Measurements from ENCODE around the gene COL5A1. TPM values are rescaled to one million over a fixed set of nuclear protein-coding genes. Genes with fewer than 3 reads are reported as not detected.
A peak's percentile ranks its signal among the peaks of the same experiment; 100 is the strongest.

COL5A1 gene
- total RNA-seq, 4 donors from 2014 or later, result 1.6 to 2.8 (median 2.3) TPM

GRCh38 chr9:134594078-134594941, 47.3 kb upstream of the COL5A1 start:
- Histone ChIP-seq H3K36me3 (no peaks in the 10 kb centered on the region), H3K4me3 (no peak overlapping the region), H3K27ac (no peak overlapping the region), H3K27me3 (peaks cover 1 to 6% (median 6%) of the 10 kb centered on the region in 3 donors), H3K9me3 (no peaks in the 10 kb centered on the region), H3K4me1 (no peaks in the 10 kb centered on the region)
- DNase-seq, result no peak
- no peak for ATAC-seq
- intact Hi-C loops (cut with DNase I; ENCODE audit: low total_unique reads) (no loop called here), in situ Hi-C loops (cut with MboI; ENCODE audit: low sequenced_read_pairs in 4 of 4) (no loop called here)
- TF ChIP-seq CTCF (IDR thresholded peaks at IDR 0.05 in 4 of 5, conservative IDR thresholded peaks at IDR 0.05 in 1 of 5) (no peak), POLR2A (IDR thresholded peaks at IDR 0.05) (no peak)

- H3K36me3 ChIP-seq, result no peaks in the 10 kb centered on the region
- no peak overlapping the region for H3K4me3 ChIP-seq
- no peak overlapping the region for H3K27ac ChIP-seq
- DNase-seq (no peak), ATAC-seq (no peak)
- in situ Hi-C loops (cut with MboI; ENCODE audit: low sequenced_read_pairs in 4 of 4), result no loop called here
- H3K4me1 ChIP-seq, result no peaks in the 10 kb centered on the region
- peaks cover 6 to 8% (median 7%) of the 10 kb centered on the region in 3 donors for H3K27me3 ChIP-seq
- TF ChIP-seq CTCF (IDR thresholded peaks at IDR 0.05 in 4 of 5, conservative IDR thresholded peaks at IDR 0.05 in 1 of 5) (no peak), POLR2A (IDR thresholded peaks at IDR 0.05) (no peak)
- no peaks in the 10 kb centered on the region for H3K9me3 ChIP-seq
- intact Hi-C loops (cut with DNase I; ENCODE audit: low total_unique reads), result no loop called here
Observed at GRCh38 chr9:134595014-134595413, 46.6 kb upstream of the COL5A1 start.

- TF ChIP-seq CTCF (IDR thresholded peaks at IDR 0.05 in 4 of 5, conservative IDR thresholded peaks at IDR 0.05 in 1 of 5), result no peak
- TF ChIP-seq POLR2A (IDR thresholded peaks at IDR 0.05), result no peak
Observed at GRCh38 chr9:134597041-134597913, 44.3 kb upstream of the COL5A1 start.

GRCh38 chr9:134597957-134598883, 43.4 kb upstream of the COL5A1 start:
- Histone ChIP-seq H3K4me3 (no peak overlapping the region), H3K27ac (peak overlapping the region in 2 of 4 donors; percentile 29 to 65), H3K4me1 (no peaks in the 10 kb centered on the region), H3K9me3 (no peaks in the 10 kb centered on the region), H3K36me3 (no peaks in the 10 kb centered on the region), H3K27me3 (peaks cover 10 to 14% (median 11%) of the 10 kb centered on the region in 3 donors)
- in situ Hi-C loops (cut with MboI; ENCODE audit: low sequenced_read_pairs in 4 of 4) (no loop called here), intact Hi-C loops (cut with DNase I; ENCODE audit: low total_unique reads) (no loop called here)
- TF ChIP-seq POLR2A (IDR thresholded peaks at IDR 0.05), result no peak
- TF ChIP-seq CTCF (IDR thresholded peaks at IDR 0.05 in 4 of 5, conservative IDR thresholded peaks at IDR 0.05 in 1 of 5), result no peak
- ATAC-seq, result no peak
- DNase-seq, result no peak

More at GRCh38 chr9:134597041-134597913, 44.3 kb upstream of the COL5A1 start:
- ATAC-seq (no peak), DNase-seq (no peak)
- Histone ChIP-seq H3K36me3 (no peaks in the 10 kb centered on the region), H3K4me1 (no peaks in the 10 kb centered on the region), H3K27me3 (peaks cover 10 to 14% (median 12%) of the 10 kb centered on the region in 3 donors), H3K9me3 (no peaks in the 10 kb centered on the region), H3K27ac (no peak overlapping the region), H3K4me3 (no peak overlapping the region)
- intact Hi-C loops (cut with DNase I; ENCODE audit: low total_unique reads) (no loop called here), in situ Hi-C loops (cut with MboI; ENCODE audit: low sequenced_read_pairs in 4 of 4) (no loop called here)
